Camera-type eye (tissue), 1 donor: Measurements from ENCODE around the gene CDK3. TPM values are rescaled to one million over a fixed set of nuclear protein-coding genes. Genes with fewer than 3 reads are reported as not detected.

Experiments used
- total RNA-seq: library from RNA; depleted of rRNA; stranded (reverse); fragments of >200 nt; gene quantifications from one replicate; pipeline ENCODE4 v1.2.3, GENCODE V29; 2014

CDK3 gene
- 7.5 TPM for total RNA-seq

DNA sequence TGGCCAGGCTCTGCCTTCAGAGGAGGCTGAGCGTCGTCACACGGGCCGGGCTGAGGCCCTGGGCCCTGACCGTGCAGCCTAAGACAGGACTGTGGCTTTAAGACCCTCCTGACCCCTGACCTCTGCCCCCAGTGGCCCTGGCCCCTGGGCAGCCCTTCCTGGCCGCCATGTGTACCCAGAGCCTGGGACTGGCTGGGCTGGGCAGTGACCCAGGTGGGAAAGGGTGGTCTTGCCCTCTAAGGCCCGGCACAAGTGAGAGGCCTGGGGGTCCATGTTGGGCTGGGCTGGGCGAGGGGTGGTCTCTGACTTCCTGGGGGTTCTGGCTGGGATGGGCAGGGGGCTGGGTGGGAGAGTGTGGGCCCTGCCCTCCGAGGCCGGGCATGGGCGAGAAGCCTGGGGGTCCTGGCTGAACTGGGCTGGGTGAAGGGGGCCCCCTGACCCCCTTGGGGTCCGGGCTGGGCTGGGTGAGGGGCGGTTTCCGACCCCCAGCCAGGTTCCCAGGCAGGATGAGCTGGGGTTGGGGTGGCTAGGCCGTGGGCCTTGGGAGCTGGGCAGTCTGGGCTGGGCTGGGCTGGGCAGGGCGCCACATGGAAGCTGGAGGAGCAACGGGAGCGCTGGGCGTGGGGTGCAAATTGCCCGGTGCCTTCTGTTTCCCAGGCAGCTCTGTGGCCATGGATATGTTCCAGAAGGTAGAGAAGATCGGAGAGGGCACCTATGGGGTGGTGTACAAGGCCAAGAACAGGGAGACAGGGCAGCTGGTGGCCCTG, at the start of gene CDK3:
CDK3 (plus strand) TSS at position 101 of the 767 bp plus-strand sequence; CDS start at position 672, 571 bp downstream.

DNA sequence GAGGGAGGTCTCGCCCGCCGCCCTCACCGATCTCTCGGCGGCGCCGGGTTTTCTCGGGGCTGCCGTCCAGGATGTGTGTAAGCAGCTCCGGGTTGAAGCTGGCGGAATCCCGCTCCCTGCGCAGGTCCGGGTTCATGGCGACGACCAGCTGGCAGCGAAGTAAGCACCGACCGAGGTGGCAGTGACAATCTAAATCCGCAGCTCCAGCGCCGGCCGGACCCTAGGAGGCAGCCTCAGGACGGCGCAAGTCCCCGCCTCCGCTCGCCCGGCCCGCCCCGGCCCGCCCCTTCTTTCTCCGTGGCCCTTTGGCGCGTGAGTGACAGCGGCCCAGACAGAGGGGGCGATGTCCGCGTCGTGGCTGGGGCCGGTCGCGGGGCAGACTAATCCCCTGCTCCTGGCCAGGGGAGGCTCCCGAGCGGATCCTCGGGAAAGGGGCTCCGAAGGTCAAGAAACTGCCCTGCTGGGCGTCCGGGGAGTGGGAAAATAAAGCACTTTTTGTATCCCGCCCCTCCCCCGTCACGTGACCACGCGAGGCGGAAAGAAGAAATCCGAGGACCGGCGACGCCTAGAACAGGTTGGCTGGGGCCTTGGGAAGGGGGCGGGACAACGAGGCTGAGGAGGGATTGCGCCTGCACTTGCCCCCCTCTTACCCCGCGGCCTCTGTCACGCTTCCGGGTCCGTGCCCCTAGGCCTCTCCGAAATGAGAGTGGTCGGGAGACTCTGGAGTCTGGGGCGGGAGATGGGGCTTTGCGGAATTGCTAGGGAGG, 21.5 kb upstream of the CDK3 start, which contains the start of the genes ACOX1 and TEN1:
ACOX1 (minus strand) TSS at position 229 of the 767 bp plus-strand sequence; CDS start at position 136, 93 bp downstream.
TEN1 (plus strand) TSS at position 303 of the 767 bp plus-strand sequence. CDS start 6,953 bp downstream, outside the sequence.

DNA sequence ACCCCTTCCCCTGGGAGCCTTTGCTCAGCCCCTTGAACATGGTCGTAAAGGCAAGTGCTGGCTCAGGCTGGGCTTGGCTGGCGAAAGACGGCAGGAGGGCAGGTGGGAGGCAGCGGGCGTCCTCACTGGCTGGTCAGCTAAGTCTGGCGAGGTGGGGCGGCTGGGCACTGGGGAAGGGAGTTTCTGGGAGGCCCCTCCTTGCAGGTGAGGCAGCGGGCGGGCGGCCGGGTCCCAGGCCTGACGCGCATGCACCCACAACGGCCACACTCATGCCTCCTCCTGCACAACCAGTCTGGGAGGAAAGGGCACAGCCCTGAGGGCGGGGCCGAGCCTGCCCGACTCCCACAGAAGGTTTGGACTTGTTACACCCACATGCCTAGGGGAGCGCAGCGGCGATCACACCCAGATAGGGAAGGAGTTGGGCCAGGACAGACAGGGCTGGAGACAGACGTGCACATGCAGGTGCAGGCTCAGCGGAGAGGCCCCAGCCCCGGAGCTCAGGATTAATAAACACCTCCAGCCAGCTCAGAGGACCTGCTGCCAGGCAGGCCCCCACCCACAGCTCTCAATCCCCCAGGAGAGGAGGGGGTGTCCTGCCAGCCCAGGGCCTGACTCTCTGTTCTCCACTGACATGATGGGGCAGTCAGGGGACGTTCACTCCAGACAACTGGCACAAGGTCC, 26.6 kb downstream of the CDK3 start, which contains the start of gene EVPL:
EVPL (minus strand) TSS at position 148 of the 681 bp plus-strand sequence; CDS start at position 40, 108 bp downstream.

Other genes starting within 250 kb of the CDK3 start
- 14.5 TPM for gene GALK1, start 235.7 kb upstream of the CDK3 start, total RNA-seq
- 78.4 TPM for gene UNK, start 216.0 kb upstream of the CDK3 start, total RNA-seq
- gene UNC13D, start 156.5 kb upstream of the CDK3 start, total RNA-seq, result 5.0 TPM
- gene WBP2, start 145.5 kb upstream of the CDK3 start, total RNA-seq, result 50.5 TPM
- gene TRIM47, start 122.3 kb upstream of the CDK3 start, total RNA-seq, result 14.9 TPM
- gene TRIM65, start 103.9 kb upstream of the CDK3 start, total RNA-seq, result 24.4 TPM
- 45.7 TPM for gene MRPL38, start 96.0 kb upstream of the CDK3 start, total RNA-seq
- 19.8 TPM for gene FBF1, start 59.8 kb upstream of the CDK3 start, total RNA-seq
- 75.3 TPM for gene ACOX1, start 21.7 kb upstream of the CDK3 start, total RNA-seq
- 22.5 TPM for gene TEN1, start 21.6 kb upstream of the CDK3 start, total RNA-seq
- 5.5 TPM for gene EVPL, start 26.5 kb downstream of the CDK3 start, total RNA-seq
- 57.0 TPM for gene SRP68, start 71.7 kb downstream of the CDK3 start, total RNA-seq
- gene GALR2, start 73.9 kb downstream of the CDK3 start, total RNA-seq, result not detected
- gene ZACN, start 78.3 kb downstream of the CDK3 start, total RNA-seq, result not detected
- gene EXOC7, start 102.9 kb downstream of the CDK3 start, total RNA-seq, result 131 TPM
- gene FOXJ1, start 140.4 kb downstream of the CDK3 start, total RNA-seq, result 1.6 TPM
- gene RNF157, start 239.6 kb downstream of the CDK3 start, total RNA-seq, result 24.4 TPM